Right cardiac atrium (tissue), 5 donors: Measurements from ENCODE around the gene ENDOU. TPM values are rescaled to one million over a fixed set of nuclear protein-coding genes. Genes with fewer than 3 reads are reported as not detected.
"Not testable (repeated sequence)": the region's sequence is repeated elsewhere in the genome, so short reads cannot be mapped to it uniquely, and the experiment has no call there.

Experiments used
- ATAC-seq, 2 donors: fragments of 200-7000 bp; cut with Tn5 transposase; one replicate each; pipeline versions ENCODE4 v1.8.0 to v1.9.1; 2020; ENCODE audit warnings: moderate library complexity in 2 of 2, mild to moderate bottlenecking in 1 of 2
- DNase-seq, 3 donors: peaks; one replicate each; pipeline ENCODE4 v3.0.0-alpha.2; 2020
- H3K27ac ChIP-seq: one replicate; pipeline ENCODE4 v1.5.1; 2013; ENCODE audit warnings: mild to moderate bottlenecking, low read length, control low read depth, moderate library complexity
- H3K27me3 ChIP-seq: one replicate; pipeline ENCODE4 v1.6.1; 2013; ENCODE audit not compliant: control insufficient read depth, insufficient read depth
- H3K4me1 ChIP-seq: one replicate; pipeline ENCODE4 v1.6.1; 2013; ENCODE audit warnings: low read length; ENCODE audit not compliant: control insufficient read depth, insufficient read depth
- H3K4me3 ChIP-seq: one replicate; pipeline ENCODE4 v1.5.1; 2013; ENCODE audit warnings: low read length, control low read depth
- H3K9me3 ChIP-seq: one replicate; pipeline ENCODE4 v1.6.1; 2013; ENCODE audit warnings: low read length; ENCODE audit not compliant: control insufficient read depth
- WGBS: extraction: QIAGEN DNeasy Blood & Tissue Kit; methylation state at CpG from one replicate; pipeline ENCODE4 v1.1.7; 2013; 5-methylcytosine and 5-hydroxymethylcytosine counted together
- intact Hi-C, 4 donors: fragments of 100-400 bp; cut with DNase I; formaldehyde crosslinking; loops; one replicate each; pipeline versions ENCODE4 v1.11.0 to v1.14.0; 2022 to 2023
- polyA plus RNA-seq: library from polyadenylated mRNA; stranded (reverse); fragments of 200-250 nt; gene quantifications from one replicate; pipeline ENCODE4 v1.2.3, GENCODE V29; 2013
- total RNA-seq, 4 donors: library from RNA; stranded (reverse); fragmentation: NEBNext Ultra II Directional; extraction: Animal tissue kit (Norgen Biotek cat#: 25700); gene quantifications; one replicate each; pipeline ENCODE4 v1.2.1, GENCODE V29; 2021
- donor health status: healthy with polysubstance abuse.
- donor health status: DM: no; HTN: yes; CAD: no.
- donor health status: DM: no; HTN: no; CAD: no.
- donor health status: DM: no; HTN: yes; CAD: no; lungs with severe emphysema.
- donor health status: DM: yes; HTN: yes; CAD: no.

The ENDOU gene
- total and polyA plus RNA-seq, 5 donors = 0.28 to 0.86 (median 0.45) TPM

DNA sequence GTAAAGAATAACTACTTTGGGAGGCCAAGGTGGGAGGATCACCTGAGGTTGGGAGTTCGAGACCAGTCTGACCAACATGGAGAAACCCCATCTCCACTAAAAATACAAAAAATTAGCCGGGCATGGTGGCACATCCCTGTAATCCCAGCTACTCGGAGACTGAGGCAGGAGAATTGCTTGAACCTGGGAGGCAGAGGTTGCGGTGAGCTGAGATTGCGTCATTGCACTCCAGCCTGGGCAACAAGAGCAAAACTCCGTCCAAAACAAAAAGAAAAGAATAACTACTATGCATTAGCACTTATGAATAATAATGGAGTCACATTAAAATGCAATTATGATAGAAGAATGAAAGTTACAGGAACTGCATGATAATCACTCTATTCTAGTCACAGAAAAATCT, 57.4 kb downstream of the ENDOU start:
- intact Hi-C loops, H3K9me3 ChIP-seq, ATAC-seq, H3K4me1 ChIP-seq, H3K4me3 ChIP-seq, H3K27ac ChIP-seq, DNase-seq, H3K27me3 ChIP-seq: not testable (repeated sequence)
- WGBS = 94% methylated on average over 6 of the region's 6 CpGs

Other genes with a start within 250 kb of the ENDOU start
- gene RPAP3, start 19.5 kb downstream of the ENDOU start, total RNA-seq = 10 to 100 TPM; 15.4 to 22.8 (median 21.3) TPM
- 11.9 TPM for gene RPAP3, start 19.5 kb downstream of the ENDOU start, polyA plus RNA-seq
- gene RAPGEF3, start 33.4 kb upstream of the ENDOU start, total RNA-seq = 10 to 100 TPM; 14.1 to 28.7 (median 23.3) TPM
- 44.9 TPM for gene RAPGEF3, start 33.4 kb upstream of the ENDOU start, polyA plus RNA-seq
- gene SLC48A1, start 47.7 kb upstream of the ENDOU start, total RNA-seq = 10 to 100 TPM; 26.5 to 30.1 (median 27.6) TPM
- 22.0 TPM for gene SLC48A1, start 47.7 kb upstream of the ENDOU start, polyA plus RNA-seq
- 10 to 100 TPM; 46.5 to 60.1 (median 51.1) TPM for gene HDAC7, start 94.4 kb upstream of the ENDOU start, total RNA-seq
- 38.0 TPM for gene HDAC7, start 94.4 kb upstream of the ENDOU start, polyA plus RNA-seq
- gene VDR, start 179.5 kb upstream of the ENDOU start, total RNA-seq = 1 to 10 TPM in 2 of 4 donors, under 1 TPM in 2; 0.93 to 3.0 (median 1.3) TPM
- 0.27 TPM for gene VDR, start 179.5 kb upstream of the ENDOU start, polyA plus RNA-seq
- 10 to 100 TPM; 68.6 to 85.7 (median 74.5) TPM for gene TMEM106C, start 238.1 kb upstream of the ENDOU start, total RNA-seq
- gene TMEM106C, start 238.1 kb upstream of the ENDOU start, polyA plus RNA-seq = 67.8 TPM